GM21619 (cell line): ENCODE results near the gene TMOD2.
"Not testable (repeated sequence)": the region's sequence is repeated elsewhere in the genome, so short reads cannot be mapped to it uniquely, and the experiment has no call there.

ENCODE experiments used
- ATAC-seq: cut with Tn5 transposase; IDR thresholded peaks from one replicate; pipeline ENCODE4 v1.9.1; 2021; ENCODE audit not compliant: unreplicated experiment

The TMOD2 gene

DNA sequence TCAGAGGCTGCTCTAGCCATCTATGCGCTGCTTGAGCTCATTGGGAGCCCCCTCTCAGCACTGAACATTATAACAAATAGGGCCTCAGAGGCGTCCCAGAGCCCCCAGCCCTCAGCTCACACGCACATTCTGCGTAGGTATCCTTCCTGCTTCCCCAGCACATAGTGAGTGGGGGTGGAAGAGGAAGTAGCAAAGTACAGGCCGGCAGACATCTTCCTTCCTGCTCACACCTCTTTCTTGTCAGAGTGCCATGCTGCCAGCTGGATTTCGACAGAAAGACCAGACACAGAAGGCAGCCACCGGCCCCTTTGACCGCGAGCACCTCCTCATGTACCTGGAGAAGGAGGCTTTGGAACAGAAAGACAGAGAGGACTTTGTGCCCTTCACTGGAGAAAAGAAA is 16.6 kb downstream of the TMOD2 start:
- ATAC-seq: no peak

GRCh38 chr15:51770902-51771301 is 19.5 kb downstream of the TMOD2 start:
- ATAC-seq: no peak

DNA sequence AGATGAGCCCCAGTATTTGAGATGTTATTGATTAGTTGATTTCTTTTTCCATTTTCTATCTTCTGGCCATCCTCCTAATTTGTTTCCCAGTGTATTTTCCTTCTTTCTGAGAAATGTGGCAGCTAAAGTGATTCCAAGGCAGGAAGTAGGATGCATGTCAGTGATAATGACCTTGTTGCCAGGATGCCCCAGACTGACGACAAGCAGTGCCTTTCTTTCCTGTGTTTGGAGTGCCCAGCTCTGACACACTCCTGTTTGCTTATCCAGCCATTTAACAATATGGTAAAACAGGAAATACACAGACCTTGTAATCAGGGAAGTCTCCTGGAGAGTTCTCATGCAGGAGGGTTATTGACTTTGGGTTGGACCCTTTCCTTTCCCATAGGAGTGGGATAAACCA is 20.4 kb downstream of the TMOD2 start:
- no peak for ATAC-seq

- no peak for ATAC-seq
Measured at GRCh38 chr15:51774916-51775315, 23.5 kb downstream of the TMOD2 start.

GRCh38 chr15:51775967-51776816 is 24.8 kb downstream of the TMOD2 start:
- peak; percentile 71 for ATAC-seq

- peak; percentile 71 for ATAC-seq
Measured at GRCh38 chr15:51776952-51777569, 25.7 kb downstream of the TMOD2 start.

DNA sequence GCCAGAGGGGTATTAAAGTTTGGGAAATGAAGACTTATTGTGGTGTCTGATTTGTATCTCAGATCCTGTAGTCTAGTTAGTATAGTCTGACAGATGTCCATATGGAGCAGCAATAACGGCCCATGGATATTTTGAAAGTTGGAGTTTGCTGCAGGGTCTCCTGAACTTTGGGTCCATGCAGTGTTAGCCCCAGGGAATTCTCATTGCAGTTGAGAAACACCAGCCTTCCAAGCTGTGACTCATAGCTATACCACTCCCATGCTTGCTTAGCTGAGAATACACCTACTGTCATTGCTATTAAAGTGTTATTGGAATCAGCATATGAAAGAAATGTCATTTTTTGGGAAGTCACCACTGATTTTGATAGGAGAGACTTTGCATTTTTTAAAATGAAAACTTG is 29.2 kb downstream of the TMOD2 start:
- ATAC-seq: no peak

DNA sequence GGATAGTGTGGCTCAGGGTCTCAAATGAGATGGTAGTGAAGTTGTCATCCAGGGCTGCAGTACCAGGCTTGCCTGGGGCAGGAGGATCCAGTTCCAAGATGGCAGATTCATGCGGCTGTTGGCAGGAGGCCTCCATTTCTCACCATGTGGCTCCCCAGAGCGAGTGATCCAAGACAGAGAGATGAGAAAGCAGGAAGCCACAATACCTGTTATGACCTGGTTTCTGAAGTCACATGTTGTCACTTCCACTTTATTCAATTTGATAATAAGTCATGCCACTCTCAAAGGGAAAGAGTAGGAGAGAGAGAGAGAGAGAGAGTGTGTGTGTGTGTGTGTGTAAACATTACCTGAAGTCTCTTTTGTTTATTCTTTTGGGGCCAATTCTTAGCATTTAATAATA is 30.1 kb downstream of the TMOD2 start:
- no peak for ATAC-seq

- no peak for ATAC-seq
Measured at GRCh38 chr15:51782357-51782896, 31.0 kb downstream of the TMOD2 start.

GRCh38 chr15:51783967-51784366 is 32.6 kb downstream of the TMOD2 start:
- no peak for ATAC-seq

DNA sequence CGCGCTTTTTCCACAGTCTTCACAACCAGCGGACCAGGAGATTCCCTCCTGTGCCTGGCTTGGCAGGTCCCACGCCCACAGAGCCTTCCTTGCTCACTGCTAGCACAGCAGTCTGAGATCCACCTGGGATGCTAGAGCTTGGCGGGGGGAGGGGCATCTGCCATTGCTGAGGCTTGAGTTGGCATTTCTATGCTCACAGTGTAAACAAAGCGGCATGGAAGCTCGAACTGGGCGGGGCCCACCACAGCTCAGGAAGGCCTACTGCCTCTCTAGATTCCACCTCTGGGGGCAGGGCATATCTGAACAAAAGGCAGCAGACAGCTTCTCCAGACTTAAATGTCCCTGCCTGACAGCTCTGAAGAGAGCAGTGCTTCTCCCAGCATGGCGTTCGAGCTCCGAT is 35.7 kb downstream of the TMOD2 start:
- not testable (repeated sequence) for ATAC-seq

GRCh38 chr15:51792474-51792873 is 41.1 kb downstream of the TMOD2 start:
- ATAC-seq: not testable (repeated sequence)

- ATAC-seq: no peak
Measured at GRCh38 chr15:51793521-51794305, 42.3 kb downstream of the TMOD2 start.

DNA sequence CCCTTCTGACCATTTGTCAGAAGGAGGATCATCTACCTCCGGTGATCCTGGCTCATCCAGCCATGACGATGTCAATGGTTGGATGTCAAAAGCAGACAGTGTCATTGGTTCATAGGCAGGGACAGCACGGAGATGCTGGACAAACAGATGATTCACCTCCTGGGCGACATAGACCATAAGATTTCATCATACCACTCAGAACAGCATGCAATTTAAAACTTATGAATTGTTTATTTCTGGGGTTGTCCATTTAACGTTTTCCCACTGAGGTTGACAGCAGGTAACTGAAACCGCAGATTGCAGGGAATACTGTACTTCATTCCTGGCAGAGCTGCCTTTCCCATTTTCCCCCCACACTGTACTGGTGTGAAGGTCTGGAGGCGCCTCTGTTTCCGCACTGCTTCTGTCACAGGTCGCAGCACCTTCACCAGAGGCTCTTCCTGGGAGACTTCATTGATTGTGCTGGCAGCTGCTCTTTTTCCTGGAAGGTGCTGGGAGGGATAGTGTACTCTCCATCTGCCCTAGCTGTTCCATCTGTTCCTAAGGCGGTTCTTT is 45.5 kb downstream of the TMOD2 start:
- ATAC-seq: no peak

DNA sequence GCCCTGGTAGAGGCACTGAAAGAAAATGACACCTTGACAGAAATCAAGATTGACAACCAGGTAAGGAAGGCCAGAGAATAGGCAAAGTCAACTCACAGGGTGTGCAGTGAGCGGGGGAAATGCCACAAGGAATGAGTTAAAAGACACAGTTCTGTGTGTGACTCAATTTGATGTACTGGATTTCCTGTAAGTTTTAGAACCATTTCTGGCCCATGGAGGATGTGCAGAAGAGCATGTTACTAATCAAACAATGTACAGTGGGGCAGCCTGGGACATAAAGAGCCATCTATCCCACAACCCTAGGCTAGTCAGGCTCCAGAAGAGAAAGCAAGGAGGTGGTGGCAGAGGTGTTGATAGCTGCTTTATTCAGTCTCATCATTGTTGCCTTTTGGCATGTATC is 46.9 kb downstream of the TMOD2 start:
- ATAC-seq: no peak

DNA sequence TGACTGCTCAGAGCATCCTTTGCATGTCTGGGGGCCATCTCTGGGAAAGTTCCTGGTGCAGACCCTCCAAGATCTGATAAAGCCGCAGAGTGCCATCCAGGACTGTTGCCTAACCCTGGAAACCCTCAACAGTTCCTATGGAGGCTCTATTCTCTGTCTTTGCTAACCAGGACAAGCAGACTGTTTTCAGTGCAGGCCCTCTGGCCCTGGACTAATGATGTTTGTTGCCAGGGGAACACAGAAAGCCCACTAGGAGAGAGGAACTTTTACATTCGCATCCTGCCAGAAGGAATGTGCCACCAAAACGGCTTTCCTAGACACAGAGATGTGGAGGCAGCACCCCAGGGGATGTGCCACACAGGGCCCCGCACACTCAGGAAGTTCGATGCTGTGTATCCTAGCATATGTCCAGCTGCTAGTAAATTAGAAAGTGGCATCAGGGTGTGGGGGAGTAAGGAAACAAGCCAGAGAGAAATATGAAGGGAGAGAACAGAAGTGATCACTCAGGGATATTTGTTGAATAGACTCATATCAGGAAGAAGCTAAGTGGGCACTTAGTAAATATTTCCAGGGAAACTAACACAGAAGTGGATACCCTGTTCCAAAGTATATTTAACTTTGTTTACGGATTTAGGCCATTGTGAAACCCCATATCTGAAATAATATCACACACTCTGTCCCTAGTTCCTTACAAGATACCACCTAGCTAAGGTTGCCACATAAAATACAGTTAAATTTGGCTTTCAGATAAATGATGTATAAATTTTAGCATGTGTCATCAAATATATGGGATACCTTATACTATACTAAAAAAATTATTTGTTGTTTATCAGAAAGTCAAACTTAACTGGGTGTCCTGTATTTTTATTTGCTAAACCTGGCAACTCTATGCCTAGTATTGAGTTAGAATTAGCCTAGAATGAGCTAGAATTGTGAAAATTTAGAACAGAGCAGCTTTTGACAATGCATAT is 48.2 kb downstream of the TMOD2 start:
- no peak for ATAC-seq

- no peak for ATAC-seq
Measured at GRCh38 chr15:51801391-51801835, 50.0 kb downstream of the TMOD2 start.

DNA sequence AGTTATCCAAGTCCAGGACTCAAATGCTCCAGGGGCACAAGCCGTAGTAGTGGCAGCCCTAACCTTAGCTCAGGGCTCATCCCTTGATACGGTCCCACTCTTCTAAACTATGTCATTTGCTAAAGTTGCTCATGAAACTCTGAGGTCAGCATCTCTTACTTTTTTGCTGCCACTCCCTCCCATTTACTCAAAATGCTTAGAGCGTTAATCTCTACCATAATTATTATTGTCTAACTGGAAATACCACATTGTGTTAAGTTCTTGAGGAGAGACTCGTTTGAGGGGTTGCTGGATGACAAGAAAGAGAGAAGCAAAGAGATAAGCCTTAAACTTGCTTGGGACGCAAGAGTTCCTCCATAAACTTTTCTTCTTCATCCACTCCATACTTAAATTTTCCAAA is 51.2 kb downstream of the TMOD2 start:
- ATAC-seq: no peak

DNA sequence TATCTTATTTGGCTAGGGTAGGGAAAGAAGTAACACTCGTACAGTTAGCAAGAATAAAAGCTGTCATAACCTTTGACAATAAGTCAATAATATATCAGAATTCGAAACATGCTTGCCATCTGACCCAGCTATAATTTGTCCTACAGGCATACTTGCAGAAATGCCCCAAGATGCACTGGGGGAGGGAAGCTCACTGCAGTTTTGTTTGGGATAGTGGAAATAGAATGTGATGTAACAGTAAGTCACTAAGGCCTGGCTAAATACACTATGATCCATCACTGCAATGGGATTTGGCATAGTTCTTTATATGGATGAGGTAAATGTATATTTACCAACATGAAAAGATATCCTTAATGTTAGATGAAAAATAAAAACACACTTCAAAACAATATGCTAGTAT is 52.6 kb downstream of the TMOD2 start:
- ATAC-seq: no peak

DNA sequence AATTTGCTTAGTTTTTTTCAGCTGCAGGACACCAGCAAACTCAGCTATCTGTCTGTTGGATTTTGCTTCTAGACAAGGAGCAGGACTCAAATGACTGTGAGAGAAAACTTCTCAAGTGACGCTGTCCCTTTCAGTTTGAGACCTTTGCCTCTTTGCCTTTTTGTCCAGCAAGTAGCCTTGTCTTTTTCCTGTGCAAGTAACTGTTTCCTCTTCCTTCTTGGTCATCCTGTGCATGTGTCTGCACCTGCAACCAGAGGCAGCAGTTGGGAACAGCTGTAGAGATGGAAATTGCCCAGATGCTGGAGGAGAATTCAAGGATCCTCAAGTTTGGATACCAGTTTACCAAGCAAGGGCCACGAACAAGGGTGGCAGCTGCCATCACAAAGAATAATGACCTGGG is 54.7 kb downstream of the TMOD2 start:
- no peak for ATAC-seq
